Mucosa of stomach (tissue), 1 donor: Measurements from ENCODE around the gene LRP5.
A peak's percentile ranks its signal among the peaks of the same experiment; 100 is the strongest.
"Not testable (repeated sequence)": the region's sequence is repeated elsewhere in the genome, so short reads cannot be mapped to it uniquely, and the experiment has no call there.

Experiments
- H3K27me3 ChIP-seq: one replicate; pipeline ENCODE4 v1.7.0; 2013; ENCODE audit warnings: mild to moderate bottlenecking, low read length; ENCODE audit not compliant: control insufficient read depth, insufficient read depth
- H3K36me3 ChIP-seq: one replicate; pipeline ENCODE4 v1.7.0; 2013; ENCODE audit warnings: low read length; ENCODE audit not compliant: control insufficient read depth, insufficient read depth
- H3K4me1 ChIP-seq: one replicate; pipeline ENCODE4 v1.7.0; 2013; ENCODE audit warnings: mild to moderate bottlenecking, low read length; ENCODE audit not compliant: control insufficient read depth, insufficient read depth
- H3K4me3 ChIP-seq: one replicate; pipeline ENCODE4 v1.7.0; 2013; ENCODE audit warnings: low read length
- H3K9ac ChIP-seq: one replicate; pipeline ENCODE4 v1.7.0; 2013; ENCODE audit warnings: mild to moderate bottlenecking, low read length, moderate library complexity
- H3K9me3 ChIP-seq: one replicate; pipeline ENCODE4 v1.7.0; 2013; ENCODE audit warnings: mild to moderate bottlenecking, low read length, moderate library complexity; ENCODE audit not compliant: control insufficient read depth
- donor health status: Pancreatic carcinoma.

Gene LRP5

DNA sequence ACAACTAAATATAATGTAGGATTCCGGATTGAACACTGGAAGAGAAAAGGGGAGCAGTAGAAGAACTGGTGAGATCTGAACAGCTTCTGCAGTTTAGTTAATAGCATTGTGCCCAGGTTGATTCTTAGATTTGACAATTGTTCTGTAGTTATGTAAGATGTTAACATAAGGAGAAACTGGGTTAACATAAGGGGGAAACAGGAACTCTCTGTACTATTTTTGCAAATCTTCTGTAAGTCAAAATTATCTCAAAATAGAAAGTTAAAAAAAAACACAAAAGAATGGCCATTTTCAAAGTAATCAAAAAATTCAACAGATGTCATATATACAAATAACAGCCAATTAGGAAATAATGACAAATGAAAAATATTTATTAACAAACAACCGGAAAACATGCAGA is 18.7 kb upstream of the LRP5 start:
- no peaks in the 10 kb centered on the region for H3K27me3 ChIP-seq
- peaks cover 29% of the 10 kb centered on the region for H3K4me1 ChIP-seq
- H3K9ac ChIP-seq = no peak overlapping the region
- no peak overlapping the region for H3K4me3 ChIP-seq
- no peaks in the 10 kb centered on the region for H3K9me3 ChIP-seq
- H3K36me3 ChIP-seq = no peaks in the 10 kb centered on the region

DNA sequence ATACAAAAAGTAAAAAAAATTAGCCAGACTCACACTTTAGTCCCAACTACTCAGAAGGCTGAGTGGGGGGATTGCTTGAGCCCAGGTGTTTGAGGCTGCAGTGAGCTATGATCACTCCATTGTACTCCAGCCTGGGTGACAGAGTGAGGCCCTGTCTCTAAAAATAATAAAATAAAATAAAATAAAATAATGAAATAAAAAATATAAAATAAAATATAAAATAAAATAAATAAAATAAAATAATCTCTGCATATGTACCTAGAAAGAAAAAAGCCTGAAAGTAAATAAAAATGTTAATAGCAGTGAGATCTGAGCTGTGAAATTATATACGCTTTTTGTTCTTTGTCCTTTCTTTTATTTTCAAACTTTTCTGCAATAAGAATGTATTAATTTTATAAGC is 17.1 kb upstream of the LRP5 start:
- H3K4me1 ChIP-seq = peaks cover 39% of the 10 kb centered on the region
- no peaks in the 10 kb centered on the region for H3K27me3 ChIP-seq
- no peaks in the 10 kb centered on the region for H3K9me3 ChIP-seq
- H3K4me3 ChIP-seq = no peak overlapping the region
- H3K36me3 ChIP-seq = no peaks in the 10 kb centered on the region
- H3K9ac ChIP-seq = no peak overlapping the region

DNA sequence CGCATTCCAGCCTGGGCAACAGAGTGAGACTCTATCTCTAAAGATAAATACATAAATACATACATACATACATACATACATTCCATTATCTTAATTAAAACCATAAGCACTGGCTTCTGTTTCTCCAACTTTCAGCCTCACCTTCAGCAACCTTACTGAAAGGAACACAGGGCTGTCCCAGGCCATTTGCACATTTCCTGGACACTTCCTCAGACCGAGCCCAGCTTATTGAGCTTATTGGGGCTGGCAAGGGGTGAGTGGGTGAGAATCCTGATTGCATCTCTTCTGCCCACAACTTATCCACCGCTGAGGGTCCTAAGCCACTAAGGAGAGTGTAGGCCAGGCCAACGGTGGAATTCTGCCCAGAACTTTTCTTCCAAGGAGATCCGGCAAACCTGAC is 16.5 kb upstream of the LRP5 start:
- Histone ChIP-seq H3K9me3 (no peaks in the 10 kb centered on the region), H3K36me3 (no peaks in the 10 kb centered on the region), H3K4me3 (no peak overlapping the region), H3K27me3 (no peaks in the 10 kb centered on the region), H3K4me1 (peaks cover 39% of the 10 kb centered on the region), H3K9ac (no peak overlapping the region)

DNA sequence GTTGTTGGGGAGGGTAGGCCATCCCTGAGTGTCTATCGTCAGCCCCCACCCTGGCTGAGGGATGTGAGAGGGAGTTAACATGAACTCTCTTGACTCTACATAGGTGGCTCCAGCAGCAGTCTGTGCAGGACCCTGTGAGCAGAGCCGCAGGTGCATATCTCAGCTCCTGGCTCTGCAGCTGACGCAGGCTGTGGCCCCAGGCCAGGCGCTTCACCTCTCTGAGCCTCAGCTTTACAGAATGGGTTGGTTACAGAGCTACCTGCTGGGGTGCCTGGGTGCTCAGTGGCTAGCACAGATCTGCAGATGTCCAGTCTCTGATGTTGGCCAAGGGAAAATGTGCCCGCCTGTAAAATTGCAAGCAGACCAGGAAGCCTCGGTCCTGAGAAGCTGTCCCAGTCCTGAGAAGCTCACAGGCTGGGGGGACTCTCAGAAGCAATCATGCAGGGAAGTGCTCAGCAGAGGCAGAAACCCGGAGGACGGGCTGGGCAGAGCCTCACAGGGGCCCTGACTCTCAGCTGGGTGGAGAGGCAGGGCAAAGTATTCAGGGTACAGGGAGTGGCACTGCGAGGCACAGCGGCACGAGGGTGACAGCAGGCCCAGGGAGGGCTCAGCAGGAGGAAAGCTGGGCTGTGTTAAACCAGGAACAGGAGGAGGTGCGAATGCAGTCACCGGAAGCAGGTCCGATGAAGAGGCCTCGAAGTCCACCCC is 15.9 kb upstream of the LRP5 start:
- Histone ChIP-seq H3K4me3 (no peak overlapping the region), H3K4me1 (peaks cover 39% of the 10 kb centered on the region), H3K9ac (peak overlapping the region; percentile 83), H3K27me3 (no peaks in the 10 kb centered on the region), H3K9me3 (no peaks in the 10 kb centered on the region), H3K36me3 (no peaks in the 10 kb centered on the region)

DNA sequence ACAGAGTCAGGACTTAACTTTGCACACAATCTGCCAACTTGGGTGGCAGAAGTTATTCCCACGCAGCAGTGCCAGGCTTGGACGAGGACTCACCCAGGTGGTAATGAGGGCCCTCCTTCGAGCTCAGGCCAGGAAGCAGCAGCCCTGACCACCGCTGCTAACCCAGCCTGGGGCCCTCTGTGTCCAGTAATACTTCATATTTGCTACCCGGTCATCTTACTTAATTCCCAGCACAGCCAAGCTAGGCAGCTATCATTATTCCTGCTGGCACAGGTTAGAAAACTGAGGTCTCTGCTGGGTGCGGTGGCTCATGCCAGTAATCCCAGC is 15.4 kb upstream of the LRP5 start:
- H3K4me3 ChIP-seq = no peak overlapping the region
- no peaks in the 10 kb centered on the region for H3K36me3 ChIP-seq
- H3K27me3 ChIP-seq = no peaks in the 10 kb centered on the region
- H3K9me3 ChIP-seq = no peaks in the 10 kb centered on the region
- peaks cover 39% of the 10 kb centered on the region for H3K4me1 ChIP-seq
- peak overlapping the region; percentile 83 for H3K9ac ChIP-seq

DNA sequence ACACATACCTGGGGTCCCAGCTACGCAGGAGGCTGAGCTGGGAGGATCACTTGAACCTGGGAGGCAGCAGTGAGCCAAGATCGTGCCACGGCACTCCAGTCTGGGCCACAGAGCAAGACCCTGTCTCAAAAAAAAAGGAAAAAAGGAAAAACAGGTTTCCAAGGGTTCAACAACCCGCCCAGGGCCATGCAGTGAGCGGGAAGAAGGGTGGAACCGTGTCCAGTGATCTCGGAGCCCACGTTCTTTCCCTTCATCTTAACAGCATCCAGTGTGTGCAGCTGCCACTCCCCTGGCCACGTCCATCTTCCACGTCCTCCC is 14.9 kb upstream of the LRP5 start:
- no peak overlapping the region for H3K4me3 ChIP-seq
- H3K9me3 ChIP-seq = no peaks in the 10 kb centered on the region
- no peaks in the 10 kb centered on the region for H3K27me3 ChIP-seq
- H3K36me3 ChIP-seq = no peaks in the 10 kb centered on the region
- peaks cover 42% of the 10 kb centered on the region for H3K4me1 ChIP-seq
- peak overlapping the region; percentile 83 for H3K9ac ChIP-seq

DNA sequence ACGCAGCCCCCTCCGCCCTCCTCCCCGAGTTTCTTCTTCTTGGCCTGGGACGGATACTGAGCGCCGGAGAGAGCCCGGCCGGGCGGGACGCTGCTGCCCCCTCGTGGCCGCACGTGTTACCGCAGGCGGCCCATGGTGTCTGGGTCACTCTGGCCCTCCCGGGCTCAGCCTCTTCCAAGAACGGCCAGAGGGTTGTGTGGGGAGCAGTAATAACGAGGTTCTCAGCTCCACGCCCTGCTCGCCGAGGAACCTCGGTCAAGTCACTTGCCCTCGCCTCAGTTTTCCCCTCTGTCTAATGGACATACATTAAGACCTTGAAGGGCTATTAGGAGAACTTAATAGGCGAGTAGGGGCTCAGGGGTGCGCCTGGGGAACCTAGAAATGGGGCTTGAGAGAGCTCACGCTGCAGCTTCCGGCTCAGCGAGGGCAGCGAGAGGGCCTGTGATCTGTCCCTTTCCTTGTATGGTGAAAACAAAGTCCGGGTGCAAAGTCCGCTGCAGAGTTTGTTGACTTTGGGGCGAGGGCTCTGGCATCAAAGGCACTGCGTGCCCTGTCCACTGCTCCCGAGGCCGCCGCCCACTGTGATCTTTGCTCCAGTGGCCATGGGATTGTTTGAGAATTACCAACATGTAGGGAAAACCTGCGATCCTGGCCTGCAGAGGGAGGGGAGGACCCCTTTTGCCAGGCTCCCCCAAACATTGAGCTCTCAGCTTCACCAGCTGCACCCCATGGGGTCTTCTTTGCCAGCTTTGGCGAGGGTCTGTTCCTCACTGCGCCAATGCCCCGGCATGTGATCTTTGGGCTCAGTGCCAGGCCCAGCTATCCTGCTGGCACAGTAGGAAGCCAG is 14.4 kb upstream of the LRP5 start:
- no peaks in the 10 kb centered on the region for H3K36me3 ChIP-seq
- H3K9me3 ChIP-seq = no peaks in the 10 kb centered on the region
- H3K4me3 ChIP-seq = peak overlapping the region; percentile 9
- H3K9ac ChIP-seq = peak overlapping the region; percentile 83
- no peaks in the 10 kb centered on the region for H3K27me3 ChIP-seq
- H3K4me1 ChIP-seq = peaks cover 47% of the 10 kb centered on the region

DNA sequence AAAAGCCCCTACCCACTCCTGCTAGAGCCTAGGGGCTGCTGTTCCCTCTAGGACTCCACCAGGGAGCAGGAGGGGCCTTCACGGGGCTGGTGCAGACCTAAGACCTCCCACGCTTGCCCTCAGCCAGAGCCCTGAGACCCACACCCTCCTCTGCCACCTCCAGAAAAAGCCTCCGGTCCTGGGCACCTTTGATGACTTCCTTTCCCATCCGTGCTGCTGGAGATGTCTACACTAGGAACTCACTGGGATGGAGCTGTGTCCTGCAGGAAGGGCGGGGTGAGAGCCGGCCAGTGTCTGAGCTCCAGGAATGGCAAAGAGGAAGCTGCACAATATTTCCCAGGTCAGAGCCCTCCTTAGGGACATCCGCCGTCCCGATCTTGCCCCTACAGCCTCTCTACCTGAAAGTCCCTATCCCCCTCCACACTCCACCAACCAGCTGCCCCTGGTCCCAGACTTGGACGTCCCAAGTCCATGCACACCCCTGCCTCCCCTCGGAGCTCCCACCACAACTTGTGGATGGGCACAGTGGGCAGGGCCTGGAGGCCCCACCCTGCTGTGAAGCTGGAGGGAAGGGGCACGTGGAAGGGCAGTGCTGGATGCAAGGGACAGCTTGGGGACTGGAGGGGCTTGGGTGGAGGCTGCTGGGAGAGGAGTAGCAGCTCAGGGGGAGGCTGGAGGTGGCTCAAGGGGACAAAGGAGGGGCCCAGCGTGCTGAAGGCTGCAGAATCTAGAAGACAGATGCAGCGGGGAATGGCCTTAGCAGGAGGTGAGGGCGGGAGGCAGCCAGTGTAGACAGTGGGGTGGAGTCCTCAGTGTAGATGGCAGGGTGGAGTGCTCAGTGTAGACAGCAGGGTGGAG is 13.5 kb upstream of the LRP5 start:
- Histone ChIP-seq H3K9me3 (no peaks in the 10 kb centered on the region), H3K27me3 (no peaks in the 10 kb centered on the region), H3K4me1 (peaks cover 52% of the 10 kb centered on the region), H3K4me3 (peak overlapping the region; percentile 9), H3K36me3 (no peaks in the 10 kb centered on the region), H3K9ac (peak overlapping the region; percentile 83)

DNA sequence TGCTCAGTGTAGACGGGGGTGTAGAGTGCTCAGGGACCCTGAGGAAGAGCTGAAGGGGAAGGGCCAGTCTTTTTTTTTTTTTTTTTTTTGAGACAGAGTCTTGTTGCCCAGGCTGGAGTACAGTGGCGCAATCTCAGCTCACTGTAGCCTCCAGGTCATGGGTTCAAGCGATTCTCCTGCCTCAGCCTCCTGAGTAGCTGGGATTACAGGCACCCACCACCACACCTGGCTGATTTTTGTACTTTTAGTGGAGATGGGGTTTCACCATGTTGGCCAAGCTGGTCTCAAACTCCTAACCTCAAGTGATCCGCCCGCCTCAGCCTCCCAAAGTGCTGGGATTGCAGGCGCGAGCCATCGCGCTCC is 12.9 kb upstream of the LRP5 start:
- H3K4me3 ChIP-seq, H3K9ac ChIP-seq, H3K27me3 ChIP-seq, H3K36me3 ChIP-seq, H3K9me3 ChIP-seq: not testable (repeated sequence)
- H3K4me1 ChIP-seq = peaks cover 52% of the 10 kb centered on the region

DNA sequence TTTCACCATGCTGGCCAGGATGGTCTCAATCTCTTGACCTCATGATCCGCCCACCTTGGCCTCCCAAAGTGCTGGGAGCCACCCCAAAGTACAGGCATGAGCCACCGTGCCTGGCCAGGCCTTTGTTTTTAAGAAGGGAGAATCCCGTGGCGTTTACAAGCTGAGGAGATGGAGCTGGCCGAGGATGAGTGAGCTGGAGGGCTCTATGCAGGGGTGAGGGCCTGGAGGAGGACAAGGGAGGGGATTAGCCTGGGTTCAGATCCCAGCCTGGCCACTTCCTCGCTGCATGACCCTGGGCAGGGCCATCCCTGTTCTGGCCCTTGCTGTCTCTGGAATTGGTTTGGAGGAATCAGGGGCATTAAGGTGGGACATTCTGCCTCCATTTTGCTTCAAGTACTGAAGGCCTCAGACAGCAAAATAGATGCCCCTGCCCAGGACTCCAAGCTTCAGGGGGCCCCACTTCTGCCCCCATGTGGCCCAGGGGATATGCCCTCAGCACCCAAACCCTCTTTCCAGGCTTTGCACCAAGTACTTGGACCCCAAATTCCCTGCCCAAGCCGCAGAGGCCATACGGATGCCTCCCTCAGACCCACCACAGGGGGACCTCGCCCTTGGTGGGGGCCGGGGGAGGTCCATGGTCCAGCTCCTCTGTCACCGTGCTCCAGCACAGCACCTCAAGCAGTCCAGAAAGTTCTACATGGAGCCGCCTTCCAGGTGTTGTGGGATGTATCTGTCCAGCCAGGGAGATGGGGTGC is 12.1 kb upstream of the LRP5 start:
- Histone ChIP-seq H3K9ac (no peak overlapping the region), H3K27me3 (no peaks in the 10 kb centered on the region), H3K36me3 (no peaks in the 10 kb centered on the region)

DNA sequence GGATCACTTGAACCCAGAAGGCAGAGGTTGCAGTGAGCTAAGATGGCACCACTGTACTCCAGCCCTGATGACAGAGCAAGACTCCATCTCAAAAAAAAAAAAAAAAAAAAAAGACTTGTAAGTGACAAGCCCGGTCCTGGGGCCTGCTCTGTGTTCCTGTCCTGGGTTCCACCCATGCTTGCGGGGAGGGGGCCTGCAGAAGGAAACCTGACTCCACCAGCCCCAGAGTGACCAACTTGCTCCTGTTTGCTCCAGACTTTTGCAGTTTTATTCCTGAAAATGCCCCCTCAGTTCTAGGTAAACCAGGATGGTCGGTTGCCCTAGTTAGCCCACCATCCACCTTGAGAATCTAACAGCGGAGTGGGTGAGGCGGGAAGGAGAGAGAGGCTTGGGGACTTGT is 10.1 kb upstream of the LRP5 start:
- H3K4me3 ChIP-seq = no peak overlapping the region
- no peaks in the 10 kb centered on the region for H3K9me3 ChIP-seq
- no peak overlapping the region for H3K9ac ChIP-seq
- no peaks in the 10 kb centered on the region for H3K27me3 ChIP-seq
- no peaks in the 10 kb centered on the region for H3K36me3 ChIP-seq
- H3K4me1 ChIP-seq = peaks cover 37% of the 10 kb centered on the region

More for the DNA sequence above, 12.1 kb upstream of the LRP5 start:
- Histone ChIP-seq H3K9me3 (no peaks in the 10 kb centered on the region), H3K4me1 (peaks cover 52% of the 10 kb centered on the region), H3K4me3 (no peak overlapping the region)
